Measurements from ENCODE around the gene NDUFS6.
"Not testable (repeated sequence)": the region's sequence is repeated elsewhere in the genome, so short reads cannot be mapped to it uniquely, and the experiment has no call there.

The NDUFS6 gene

DNA sequence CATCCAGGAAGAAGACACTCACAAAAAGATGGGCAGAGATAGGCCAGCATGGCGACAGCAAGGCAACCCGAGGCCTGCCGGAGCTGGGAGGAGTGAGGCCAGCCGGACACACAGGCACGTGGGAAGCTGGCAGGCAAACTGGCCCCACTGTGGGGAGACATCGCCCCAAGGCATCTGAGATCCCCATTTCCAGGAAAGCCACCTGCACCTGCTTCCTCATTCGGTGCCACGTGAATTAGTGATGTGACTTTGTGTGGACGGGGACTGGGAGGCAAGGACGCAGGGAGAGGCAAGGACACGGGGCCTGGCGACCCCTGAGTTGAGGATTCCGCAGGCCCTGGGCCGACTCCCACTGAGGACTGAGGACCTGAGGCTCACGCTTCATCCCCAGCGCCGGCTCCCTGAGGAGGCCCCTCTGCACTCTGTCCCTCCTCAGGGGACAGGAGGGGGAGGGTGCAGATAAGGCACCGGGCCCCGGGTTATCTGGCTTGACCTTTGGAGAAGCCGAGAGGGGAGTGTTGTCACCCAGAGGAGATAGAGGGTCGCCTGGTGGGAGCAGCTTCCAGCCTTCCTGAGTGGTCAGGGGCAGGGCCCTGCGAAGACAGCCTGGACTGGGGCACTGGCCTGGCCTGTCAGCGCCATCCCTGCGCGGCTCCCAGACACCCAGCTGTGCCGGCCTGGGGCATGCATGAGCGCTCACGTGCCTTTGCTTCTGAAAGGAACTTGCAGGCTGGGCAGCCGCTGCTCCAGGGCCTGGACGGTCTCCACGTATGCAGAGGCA is 39.7 kb downstream of the NDUFS6 start:
- ChIA-PET POLR2A (no interaction called here), CTCF (no interaction called here)
- DNase-seq (ENCODE audit: low read depth, low spot score): no peak
- TF ChIP-seq, protein P1, sequence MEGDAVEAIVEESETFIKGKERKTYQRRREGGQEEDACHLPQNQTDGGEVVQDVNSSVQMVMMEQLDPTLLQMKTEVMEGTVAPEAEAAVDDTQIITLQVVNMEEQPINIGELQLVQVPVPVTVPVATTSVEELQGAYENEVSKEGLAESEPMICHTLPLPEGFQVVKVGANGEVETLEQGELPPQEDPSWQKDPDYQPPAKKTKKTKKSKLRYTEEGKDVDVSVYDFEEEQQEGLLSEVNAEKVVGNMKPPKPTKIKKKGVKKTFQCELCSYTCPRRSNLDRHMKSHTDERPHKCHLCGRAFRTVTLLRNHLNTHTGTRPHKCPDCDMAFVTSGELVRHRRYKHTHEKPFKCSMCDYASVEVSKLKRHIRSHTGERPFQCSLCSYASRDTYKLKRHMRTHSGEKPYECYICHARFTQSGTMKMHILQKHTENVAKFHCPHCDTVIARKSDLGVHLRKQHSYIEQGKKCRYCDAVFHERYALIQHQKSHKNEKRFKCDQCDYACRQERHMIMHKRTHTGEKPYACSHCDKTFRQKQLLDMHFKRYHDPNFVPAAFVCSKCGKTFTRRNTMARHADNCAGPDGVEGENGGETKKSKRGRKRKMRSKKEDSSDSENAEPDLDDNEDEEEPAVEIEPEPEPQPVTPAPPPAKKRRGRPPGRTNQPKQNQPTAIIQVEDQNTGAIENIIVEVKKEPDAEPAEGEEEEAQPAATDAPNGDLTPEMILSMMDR (IDR thresholded peaks at IDR 0.05; ENCODE audit: insufficient read depth, low read length, missing control alignments): no peak
- no peak overlapping the region for H3K4me3 ChIP-seq (ENCODE audit: low read depth, low read length)

DNA sequence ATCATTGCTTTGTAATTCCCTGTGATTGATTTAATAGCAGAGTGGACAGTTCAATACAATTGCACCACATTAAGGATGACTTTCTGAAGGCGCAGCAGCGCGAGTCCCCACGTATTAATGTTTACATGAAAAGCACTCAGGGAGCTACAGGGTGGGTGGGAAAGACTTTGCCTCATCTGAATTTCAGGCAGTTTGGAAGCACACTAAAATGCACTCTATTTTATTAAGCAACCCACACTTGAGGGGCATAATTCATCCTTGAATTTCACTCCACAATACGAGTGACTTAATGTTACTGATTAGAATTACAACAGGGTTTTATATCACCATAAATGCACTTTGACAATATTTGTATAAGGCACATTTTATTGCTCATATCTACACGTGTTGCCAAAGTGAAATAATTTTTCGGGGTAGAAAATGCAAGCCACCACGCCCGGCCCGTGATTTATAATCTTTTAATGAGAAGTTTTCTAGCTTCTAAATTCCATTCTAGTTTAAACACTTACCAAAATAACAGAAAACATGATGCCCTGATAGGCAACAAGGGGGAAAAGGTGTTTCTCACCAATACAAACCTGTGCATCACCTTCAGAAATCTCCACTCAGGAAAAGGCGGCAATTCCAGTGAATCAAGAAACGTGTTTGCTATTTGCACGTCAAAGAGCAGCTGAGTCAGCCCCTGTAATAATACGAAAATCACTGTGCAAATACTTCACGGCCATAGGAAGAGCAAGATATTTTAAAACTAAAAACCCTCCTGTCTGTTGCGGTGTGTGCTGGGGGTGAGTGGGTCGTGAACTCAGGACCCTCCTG is 41.0 kb downstream of the NDUFS6 start:
- ChIA-PET CTCF (interaction anchor here (0.7 kb wide), 1 partner anchor 10 kb away, joined by 3 read pairs; no protein-coding TSS in a partner anchor), POLR2A (no interaction called here)
- TF ChIP-seq, protein P1 (IDR thresholded peaks at IDR 0.05; ENCODE audit: insufficient read depth, low read length, missing control alignments): no peak
- no peak overlapping the region for H3K4me3 ChIP-seq (ENCODE audit: low read depth, low read length)
- no peak for DNase-seq (ENCODE audit: low read depth, low spot score)

DNA sequence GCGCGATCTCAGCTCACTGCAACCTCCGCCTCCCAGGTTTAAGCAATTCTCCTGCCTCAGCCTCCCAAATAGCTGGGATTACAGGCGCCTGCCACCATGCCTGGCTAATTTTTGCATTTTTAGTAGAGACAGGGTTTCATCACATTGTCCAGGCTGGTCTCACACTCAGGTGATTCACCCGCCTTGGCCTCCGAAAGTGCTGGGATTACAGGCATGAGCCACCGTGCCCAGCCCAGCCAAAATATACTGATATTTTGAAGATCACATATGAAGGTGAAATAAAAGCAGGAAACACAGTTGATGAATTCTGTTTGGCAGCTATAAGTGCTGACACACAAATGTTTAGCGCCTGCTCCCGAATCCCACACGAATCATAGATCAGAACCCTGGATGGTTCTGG is 42.6 kb downstream of the NDUFS6 start:
- H3K4me3 ChIP-seq (ENCODE audit: low read depth, low read length); DNase-seq (ENCODE audit: low read depth, low spot score); CTCF ChIA-PET; POLR2A ChIA-PET: not testable (repeated sequence)

DNA sequence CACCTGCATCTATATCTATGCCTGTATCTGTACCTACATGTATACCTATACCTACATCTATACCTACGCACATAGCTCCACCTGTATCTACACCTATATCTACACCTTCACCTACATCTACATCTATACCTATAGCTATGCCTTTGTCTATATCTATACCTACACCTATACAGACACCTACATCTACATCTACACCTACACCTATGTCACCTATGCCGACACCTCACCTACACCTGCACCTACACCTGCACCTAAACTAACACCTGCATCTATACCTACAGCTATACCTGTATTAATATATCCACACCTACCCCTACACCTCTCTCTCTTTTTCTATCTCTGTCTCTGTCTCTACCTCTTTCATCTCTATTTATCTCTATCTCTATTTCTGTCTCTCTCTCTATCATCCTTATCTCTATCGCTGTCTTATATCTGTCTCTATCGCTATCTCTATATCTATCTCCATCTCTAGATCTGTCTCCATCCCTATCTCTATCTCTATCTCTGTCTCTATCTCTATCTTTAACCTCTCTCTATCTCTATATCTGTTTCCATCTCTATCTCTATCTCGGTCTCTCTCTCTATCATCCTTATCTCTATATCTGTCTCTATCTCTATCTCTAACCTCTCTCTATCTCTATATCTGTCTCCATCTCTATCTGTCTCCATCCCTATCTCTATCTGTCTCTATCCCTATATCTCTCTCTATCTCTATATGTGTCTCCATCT is 43.7 kb downstream of the NDUFS6 start:
- ChIA-PET CTCF (no interaction called here), POLR2A (no interaction called here)
- DNase-seq (ENCODE audit: low read depth, low spot score): no peak
- H3K4me3 ChIP-seq (ENCODE audit: low read depth, low read length): no peak overlapping the region
- TF ChIP-seq, protein P1 (IDR thresholded peaks at IDR 0.05; ENCODE audit: insufficient read depth, low read length, missing control alignments): no peak

DNA sequence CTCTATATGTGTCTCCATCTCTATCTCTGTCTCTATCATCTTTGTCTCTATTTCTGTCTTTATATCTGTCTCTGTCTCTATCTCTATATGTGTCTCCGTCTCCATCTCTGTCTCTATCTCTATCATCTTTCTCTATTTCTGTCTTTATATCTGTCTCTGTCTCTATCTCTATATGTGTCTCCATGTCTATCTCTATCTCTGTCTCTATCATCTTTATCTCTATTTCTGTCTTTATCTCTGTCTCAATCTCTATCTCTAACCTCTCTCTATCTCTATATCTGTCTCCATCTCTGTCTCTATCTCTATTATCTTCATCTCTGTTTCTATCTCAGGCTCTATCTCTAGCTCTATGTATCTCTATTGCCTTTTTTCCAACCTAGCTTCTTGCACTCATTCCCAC is 44.5 kb downstream of the NDUFS6 start:
- ChIA-PET CTCF (no interaction called here), POLR2A (no interaction called here)
- TF ChIP-seq, protein P1 (IDR thresholded peaks at IDR 0.05; ENCODE audit: insufficient read depth, low read length, missing control alignments): no peak
- no peak overlapping the region for H3K4me3 ChIP-seq (ENCODE audit: low read depth, low read length)
- DNase-seq (ENCODE audit: low read depth, low spot score): no peak

DNA sequence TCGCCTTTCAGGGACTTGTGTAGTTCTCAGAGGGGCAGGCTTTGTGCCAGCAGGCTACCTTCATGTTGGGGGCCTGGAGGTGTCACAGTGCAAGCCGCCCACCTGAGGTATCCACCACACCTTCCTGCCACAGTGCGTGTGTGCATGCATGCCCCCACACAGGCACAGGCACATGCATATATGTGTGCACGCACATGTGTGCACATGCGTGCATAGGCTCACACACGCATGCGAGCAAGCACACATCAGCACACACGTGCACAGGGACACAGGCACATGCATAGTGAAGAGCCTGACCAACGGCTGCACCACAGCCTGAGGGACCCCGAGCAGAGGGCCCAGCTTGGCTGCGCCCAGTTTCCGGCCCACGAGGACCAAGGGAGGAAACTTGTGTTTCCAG is 45.4 kb downstream of the NDUFS6 start:
- no peak for DNase-seq (ENCODE audit: low read depth, low spot score)
- POLR2A ChIA-PET: no interaction called here
- TF ChIP-seq, protein P1 (IDR thresholded peaks at IDR 0.05; ENCODE audit: insufficient read depth, low read length, missing control alignments): no peak
- no peak overlapping the region for H3K4me3 ChIP-seq (ENCODE audit: low read depth, low read length)
- CTCF ChIA-PET: no interaction called here
